ENCODE results near the gene KRT84.

Gene KRT84

DNA sequence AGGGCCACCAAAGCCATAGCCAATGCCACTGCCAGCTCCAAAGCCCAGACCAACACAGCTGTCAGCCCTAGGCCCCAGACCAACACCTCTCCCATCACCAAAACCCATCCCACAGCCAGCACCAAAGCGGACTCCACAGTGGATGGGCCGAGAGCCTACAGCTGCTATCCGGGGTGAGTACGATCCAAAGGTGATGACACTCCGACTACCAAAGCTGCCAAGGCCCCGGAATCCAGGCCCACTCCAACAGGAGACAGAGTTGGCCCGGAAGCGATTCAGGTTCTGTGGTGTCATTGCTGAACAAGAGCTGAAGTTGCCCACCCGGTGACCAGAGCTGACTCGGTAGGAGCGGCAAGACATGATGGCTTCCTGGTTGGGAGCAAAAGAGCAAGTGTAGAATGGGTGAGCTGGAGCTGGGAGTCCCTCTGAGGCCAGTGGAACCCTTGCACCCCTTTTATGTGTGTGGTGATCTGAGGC is at the start of gene KRT84:
TSS of gene KRT84 (minus strand) at position 427 of the 477 bp plus-strand sequence. CDS start at position 360, 67 bp downstream.
- no peak for DNase-seq

DNA sequence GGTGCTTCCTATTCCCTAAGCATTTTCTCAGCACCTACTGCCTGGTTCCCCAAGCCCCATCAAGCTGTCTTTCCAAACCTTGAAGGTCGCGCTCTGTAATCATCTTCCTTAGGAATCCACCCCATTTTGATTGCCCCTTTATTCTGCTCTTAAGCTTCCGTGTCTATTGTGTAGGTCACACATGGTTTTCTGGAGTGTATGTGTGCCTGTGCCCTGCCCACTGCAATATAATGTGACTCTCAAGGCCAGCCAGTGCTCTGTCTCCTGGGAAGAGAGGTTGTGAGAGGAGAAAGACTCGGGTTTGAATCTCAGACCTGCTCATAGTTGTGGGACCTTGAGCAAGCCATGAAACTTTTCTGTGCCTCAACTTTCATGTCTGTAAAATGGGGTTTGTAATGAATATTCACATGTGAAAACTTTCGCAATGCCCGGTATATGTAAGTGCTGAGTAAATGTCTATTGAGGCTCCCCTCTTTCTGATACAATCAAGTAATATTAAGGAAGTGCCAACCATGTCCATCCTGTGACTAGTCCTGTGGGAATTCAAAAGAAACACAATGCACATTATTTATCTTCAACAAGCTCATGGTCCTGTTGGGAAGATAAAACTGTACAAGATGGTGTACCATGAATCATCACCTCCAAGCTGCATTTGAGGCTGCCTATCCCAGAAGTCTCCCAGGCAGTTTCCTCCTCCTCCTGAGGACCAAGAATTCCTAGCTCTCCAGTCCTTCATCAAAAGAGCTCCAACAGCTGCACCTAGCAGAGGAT is 49.5 kb upstream of the KRT84 start:
- no peak for DNase-seq

GRCh38 chr12:52434081-52434733 is 48.8 kb upstream of the KRT84 start, which contains the start of gene KRT75:
Gene KRT75 (minus strand): TSS chr12:52434371. CDS start chr12:52434304, 67 bp downstream.
- DNase-seq = no peak

GRCh38 chr12:52433501-52434080 is 48.1 kb upstream of the KRT84 start:
- no peak for DNase-seq

GRCh38 chr12:52432559-52433207 is 47.2 kb upstream of the KRT84 start:
- no peak for DNase-seq

DNA sequence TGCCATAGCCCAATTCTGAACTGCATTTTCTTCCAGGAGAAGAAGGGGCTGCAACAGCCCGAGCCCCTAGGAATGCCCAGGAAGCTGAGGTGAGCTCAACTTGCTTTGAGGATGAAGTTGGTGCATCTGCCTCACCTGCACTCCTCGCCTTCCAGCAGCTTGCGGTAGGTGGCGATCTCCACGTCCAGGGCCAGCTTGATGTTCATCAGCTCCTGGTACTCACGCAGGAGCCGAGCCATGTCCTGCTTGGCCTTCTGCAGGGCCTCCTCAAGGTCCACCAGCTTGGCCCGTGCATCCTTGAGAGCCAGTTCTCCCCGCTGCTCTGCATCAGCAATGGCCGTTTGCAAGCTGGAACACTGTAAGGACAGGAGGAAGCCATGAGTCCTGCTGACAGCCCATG is 42.7 kb upstream of the KRT84 start:
- no peak for DNase-seq

- DNase-seq = no peak
Measured at GRCh38 chr12:52427083-52427482, 41.6 kb upstream of the KRT84 start.

- DNase-seq = no peak
Measured at GRCh38 chr12:52426034-52426433, 40.6 kb upstream of the KRT84 start.

DNA sequence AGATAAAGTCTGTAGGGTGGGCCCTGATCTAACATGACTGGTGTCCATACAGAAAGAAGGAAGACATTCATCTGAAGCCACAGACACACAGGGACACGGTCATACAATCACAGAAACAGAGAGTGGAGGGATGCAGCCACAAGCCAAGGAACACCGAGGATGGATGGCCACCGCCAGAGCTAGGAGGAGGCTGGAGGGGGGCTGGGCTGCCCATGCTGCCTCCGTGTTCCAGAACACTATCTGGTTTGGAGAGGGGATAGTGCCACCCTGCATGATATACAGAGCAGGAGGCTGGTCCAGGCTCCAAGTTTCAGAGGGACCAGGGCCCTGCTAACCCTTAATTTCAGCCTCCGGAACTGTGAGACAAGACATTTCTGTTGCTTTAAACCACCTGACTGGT is 40.0 kb upstream of the KRT84 start:
- DNase-seq = no peak

DNA sequence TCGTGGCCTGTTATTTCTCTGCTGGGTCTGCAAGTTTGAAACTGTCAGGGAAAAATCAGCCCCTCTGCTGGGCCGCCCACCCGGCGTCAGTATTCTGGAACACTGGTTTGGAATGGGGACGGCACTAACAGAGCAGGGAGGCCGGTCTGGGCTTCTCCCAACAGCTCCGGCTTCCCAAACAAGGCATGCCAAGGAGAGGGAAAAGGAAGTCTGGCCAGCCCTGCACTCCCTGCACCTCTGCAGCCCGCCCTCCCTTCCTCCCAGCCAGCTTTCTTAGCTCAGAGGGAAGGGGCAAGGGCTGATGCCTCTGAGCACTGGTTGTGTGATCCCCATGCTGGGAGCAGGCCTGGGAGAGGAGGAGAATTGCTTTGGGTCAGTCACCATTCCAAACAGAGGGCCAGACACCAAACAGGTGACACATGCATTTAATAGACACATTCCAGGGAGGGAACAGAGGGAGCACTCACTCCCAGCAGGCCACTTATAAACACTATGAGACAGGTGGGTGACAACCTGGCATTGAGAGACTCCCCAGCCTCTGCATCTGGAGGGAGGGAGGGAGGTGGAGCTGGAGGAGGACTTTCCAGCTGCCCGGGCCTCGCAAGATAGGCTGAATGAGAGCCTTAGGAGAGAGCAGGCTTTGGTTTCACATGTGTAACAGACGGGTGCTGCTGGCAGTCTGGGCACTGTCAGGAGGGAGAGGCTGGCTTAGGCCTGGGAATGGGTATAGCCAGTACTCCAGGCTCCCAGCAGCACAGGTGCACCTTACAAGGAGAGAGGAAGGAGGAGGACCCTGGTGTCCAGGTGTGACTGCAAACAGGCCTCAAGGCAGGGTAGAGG is 38.4 kb upstream of the KRT84 start:
- no peak for DNase-seq

DNA sequence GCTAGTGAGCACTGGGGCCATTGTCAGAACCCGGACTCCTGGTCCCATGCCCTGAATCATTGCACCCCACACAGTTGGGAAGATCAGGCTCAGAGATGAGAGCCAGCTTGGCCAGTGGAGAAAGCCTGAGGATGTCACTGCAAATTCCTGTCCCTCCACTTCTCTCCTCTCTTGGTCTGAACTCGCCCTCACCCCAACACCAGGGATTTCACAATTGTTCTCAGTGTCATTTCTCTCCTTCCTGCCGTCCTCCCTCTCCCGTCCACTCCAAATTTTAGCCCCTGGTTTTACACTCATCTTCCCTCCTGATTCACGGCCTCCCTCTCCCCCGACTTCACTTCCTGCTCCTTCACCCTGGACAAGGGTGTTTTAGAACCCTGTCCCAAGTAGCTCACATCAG is 37.6 kb upstream of the KRT84 start:
- DNase-seq = no peak

DNA sequence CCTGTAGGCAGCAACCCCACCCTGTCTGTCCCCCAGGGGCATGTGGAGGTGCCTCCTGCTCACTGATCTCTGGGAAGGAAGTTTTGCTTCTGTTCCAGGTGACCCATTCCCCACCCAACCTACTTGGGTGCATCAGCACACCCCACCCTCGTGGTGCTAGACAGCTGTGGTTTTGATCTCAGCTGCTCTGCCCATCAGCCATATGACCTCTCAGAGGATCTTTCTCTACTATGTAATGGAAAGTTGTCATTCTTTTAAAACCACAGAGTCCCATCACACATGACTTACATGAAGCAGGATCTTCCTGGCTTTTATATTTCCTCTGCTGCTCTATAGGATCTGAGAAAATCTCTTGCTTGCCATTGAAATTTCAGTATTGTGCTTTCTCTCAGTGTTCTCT is 34.2 kb upstream of the KRT84 start:
- DNase-seq = no peak

GRCh38 chr12:52418576-52419110 is 33.2 kb upstream of the KRT84 start:
- DNase-seq = no peak

DNA sequence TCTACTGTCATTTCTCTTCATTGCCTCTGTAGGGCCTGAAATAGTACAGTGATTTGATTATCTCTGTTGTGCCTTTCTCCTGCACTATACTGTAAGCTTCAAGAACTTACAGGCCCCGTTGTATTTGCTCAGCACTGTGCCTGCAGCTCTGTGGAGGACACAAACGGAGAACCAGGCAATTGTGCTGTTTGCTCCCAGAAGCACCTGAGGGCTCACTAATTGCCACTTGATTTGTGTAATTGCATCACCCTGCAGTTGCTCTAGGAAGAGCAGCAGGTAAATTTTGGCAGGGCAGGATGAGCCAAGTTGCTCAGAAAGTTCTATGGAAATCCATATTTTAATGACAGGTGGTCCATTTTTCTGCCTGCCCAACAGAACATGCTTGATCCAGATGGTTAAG is 32.3 kb upstream of the KRT84 start:
- no peak for DNase-seq

GRCh38 chr12:52416795-52417194 is 31.3 kb upstream of the KRT84 start:
- DNase-seq = peak; percentile 55

DNA sequence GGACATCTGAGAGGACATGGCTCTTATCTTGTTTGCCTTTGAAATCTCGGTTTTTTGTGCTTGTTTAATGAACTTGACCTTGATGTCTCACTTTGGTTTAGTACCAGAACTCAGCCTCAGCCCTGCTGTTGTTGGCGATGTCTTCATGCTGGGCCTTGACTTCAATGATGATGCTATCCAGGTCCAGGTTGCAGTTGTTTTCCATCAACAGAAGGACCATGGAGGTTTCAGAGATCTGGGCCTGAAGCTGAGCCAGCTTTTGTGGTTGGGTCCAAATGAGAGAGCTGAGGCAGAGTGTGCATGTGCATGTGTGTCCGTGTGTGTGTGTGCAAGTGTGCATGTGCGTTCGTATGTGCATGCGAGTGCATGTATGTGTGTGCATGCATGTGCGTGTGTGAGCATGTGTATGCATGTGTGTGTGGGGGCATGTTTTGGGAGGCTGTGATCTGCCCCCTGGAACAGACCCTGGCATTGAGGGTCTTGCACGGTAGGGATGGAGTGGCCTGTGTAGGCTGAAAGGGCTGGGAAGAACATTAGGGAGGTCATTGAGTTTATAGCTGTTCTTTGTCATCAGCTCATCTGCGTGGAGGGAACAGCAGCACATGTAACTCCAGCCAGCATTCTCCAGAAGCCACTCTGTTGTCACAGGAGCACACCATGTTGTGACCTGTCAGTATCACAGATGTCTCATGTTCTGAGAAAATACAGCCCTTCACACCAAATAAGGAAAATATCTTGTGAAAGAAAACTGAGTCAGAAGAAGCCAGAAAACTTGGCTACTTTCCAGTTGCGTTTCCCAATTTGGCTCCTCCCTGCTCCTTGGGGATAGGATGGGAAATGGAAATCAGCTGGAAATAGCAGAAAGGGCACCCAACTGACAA is 30.7 kb upstream of the KRT84 start:
- DNase-seq = peak; percentile 87

DNA sequence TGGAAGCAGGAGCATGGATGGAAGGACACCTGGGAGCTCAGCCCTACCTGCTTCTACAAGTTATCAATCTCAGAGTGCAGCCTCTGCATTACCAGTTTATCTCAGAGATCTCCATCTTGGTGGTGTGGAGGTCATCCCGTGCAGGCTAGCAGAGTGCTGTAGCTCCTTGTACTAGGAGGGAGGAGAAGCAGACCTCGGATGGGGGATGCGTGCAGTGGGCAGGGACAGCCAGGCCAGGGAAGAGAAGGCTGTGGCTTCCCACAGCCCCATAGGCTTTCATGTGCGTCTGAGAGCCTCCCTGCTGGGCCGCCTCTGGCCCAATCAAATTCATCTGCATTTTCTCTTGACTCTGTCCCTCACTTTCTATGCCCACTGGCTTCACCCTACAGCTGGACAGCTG is 29.5 kb upstream of the KRT84 start:
- no peak for DNase-seq

DNA sequence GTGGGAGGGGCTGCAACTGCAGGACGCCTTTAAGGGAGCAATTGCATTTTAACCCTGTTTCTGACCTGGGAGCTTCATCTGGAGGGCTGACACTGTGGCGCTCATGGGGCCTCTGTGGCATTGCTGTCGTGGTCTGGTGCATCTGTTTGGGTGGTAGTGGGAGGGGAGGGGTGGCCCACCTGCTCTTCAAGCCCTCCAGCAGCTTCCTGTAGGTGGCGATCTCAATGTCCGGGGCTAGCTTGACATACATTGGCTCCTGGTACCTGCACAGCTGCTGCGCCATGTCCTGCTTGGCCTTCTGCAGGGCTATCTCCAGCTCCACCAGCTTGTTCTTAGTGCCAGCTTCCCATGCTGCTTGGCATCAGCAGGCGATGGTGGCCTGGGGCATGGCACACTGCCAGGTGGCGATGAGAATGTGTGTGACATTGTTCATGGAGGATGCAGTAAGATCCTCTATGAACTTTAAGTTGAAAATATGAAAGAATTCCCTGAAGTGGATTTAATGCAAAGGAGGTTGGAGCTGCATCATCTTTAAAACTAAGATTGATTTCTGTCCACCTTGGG is 28.4 kb upstream of the KRT84 start:
- DNase-seq = no peak

DNA sequence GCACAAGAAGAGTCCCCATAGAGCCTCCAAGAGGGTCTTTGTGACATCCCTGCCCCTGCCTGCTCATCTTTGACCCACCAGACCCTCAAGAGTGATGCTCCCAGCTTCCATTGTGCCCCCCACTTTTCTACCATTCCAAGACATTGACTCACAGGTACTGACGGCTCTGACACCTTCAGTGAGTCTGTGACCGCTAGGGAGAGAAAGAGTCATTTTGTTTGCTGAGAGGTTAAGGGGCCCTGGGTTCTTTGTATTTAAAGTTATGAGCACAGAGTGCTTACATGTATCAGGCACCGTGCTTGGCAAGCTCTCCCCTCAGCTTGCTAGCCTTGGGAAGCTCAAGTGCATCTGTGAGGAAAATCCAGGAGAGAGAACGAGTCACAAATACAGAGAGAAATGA is 27.8 kb upstream of the KRT84 start:
- DNase-seq = no peak

- no peak for DNase-seq
Measured at GRCh38 chr12:52411815-52412214, 26.4 kb upstream of the KRT84 start.
